B cell (primary cell): ENCODE results near the gene BHLHA15.

Source experiments
- EZH2 ChIP-seq: IDR thresholded peaks from 2 replicates; pipeline ENCODE4 v1.6.1; 2012; ENCODE audit warnings: borderline replicate concordance, low read depth, mild to moderate bottlenecking, moderate library complexity, low read length; ENCODE audit not compliant: insufficient read depth, poor library complexity, severe bottlenecking
- TF ChIP-seq, protein P1 (sequence below): fragments of 200-600 bp; IDR thresholded peaks from one replicate; pipeline ENCODE4 v1.8.0; 2022; ENCODE audit warnings: antibody characterized with exemption, mild to moderate bottlenecking

DNA sequence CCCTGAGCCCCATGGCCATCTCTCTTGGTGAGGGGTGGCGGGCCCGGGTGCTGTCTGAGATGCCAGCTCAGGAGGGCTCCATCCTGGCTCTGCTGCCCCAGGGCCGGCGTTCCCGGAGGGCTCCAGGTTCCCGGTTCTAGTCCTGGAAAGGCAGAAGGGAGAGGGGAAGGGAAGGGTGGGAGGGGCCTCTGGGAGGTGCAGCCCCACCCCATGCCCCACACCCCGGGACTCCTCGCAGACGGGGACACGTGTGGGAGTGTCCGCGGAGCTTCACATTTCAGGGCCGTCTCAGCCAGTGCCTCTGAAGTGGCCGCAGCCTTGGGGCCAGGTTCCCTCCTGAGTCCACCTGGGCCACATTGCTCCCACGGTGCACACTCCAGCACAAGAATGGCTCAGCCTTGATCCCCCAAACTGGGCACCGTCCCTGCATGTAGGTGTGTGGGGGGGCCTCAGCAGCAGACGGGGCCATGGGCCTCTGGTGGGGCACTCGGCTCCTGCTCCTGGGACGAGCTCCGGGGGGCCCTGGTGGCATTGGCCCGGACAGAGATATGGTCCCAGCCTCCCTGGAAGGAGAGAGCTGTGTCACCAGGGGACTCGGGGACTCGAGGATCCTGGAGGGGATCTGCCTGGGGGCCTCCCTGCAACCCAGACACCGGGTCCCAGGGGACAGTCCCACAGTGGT lies 5.8 kb downstream of the BHLHA15 start:
- TF ChIP-seq, protein P1, sequence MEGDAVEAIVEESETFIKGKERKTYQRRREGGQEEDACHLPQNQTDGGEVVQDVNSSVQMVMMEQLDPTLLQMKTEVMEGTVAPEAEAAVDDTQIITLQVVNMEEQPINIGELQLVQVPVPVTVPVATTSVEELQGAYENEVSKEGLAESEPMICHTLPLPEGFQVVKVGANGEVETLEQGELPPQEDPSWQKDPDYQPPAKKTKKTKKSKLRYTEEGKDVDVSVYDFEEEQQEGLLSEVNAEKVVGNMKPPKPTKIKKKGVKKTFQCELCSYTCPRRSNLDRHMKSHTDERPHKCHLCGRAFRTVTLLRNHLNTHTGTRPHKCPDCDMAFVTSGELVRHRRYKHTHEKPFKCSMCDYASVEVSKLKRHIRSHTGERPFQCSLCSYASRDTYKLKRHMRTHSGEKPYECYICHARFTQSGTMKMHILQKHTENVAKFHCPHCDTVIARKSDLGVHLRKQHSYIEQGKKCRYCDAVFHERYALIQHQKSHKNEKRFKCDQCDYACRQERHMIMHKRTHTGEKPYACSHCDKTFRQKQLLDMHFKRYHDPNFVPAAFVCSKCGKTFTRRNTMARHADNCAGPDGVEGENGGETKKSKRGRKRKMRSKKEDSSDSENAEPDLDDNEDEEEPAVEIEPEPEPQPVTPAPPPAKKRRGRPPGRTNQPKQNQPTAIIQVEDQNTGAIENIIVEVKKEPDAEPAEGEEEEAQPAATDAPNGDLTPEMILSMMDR: no peak
- TF ChIP-seq EZH2: no peak
